Left ventricle myocardium superior (tissue), 1 donor: ENCODE data around the gene CELF5. TPM values are rescaled to one million over a fixed set of nuclear protein-coding genes. Genes with fewer than 3 reads are reported as not detected.
"Not testable (repeated sequence)": the region's sequence is repeated elsewhere in the genome, so short reads cannot be mapped to it uniquely, and the experiment has no call there.

Experiments used
- ATAC-seq: fragments of 200-7000 bp; cut with Tn5 transposase; one replicate; pipeline ENCODE4 v1.9.1; 2020; ENCODE audit warnings: mild to moderate bottlenecking, moderate library complexity
- DNase-seq: peaks from one replicate; pipeline ENCODE4 v3.0.0-alpha.2; 2020
- intact Hi-C: fragments of 100-400 bp; cut with micrococcal nuclease; formaldehyde crosslinking; loops from one replicate; pipeline ENCODE4 v1.11.0; 2022
- total RNA-seq: library from RNA; stranded (reverse); fragmentation: NEBNext Ultra II Directional; extraction: Animal tissue kit (Norgen Biotek cat#: 25700); gene quantifications from one replicate; pipeline ENCODE4 v1.2.1, GENCODE V29; 2021
- donor health status: DM: no; HTN: yes; CAD: no; lungs with severe emphysema.

Gene CELF5
- total RNA-seq, 1 donor from 2014 or later = not detected

DNA sequence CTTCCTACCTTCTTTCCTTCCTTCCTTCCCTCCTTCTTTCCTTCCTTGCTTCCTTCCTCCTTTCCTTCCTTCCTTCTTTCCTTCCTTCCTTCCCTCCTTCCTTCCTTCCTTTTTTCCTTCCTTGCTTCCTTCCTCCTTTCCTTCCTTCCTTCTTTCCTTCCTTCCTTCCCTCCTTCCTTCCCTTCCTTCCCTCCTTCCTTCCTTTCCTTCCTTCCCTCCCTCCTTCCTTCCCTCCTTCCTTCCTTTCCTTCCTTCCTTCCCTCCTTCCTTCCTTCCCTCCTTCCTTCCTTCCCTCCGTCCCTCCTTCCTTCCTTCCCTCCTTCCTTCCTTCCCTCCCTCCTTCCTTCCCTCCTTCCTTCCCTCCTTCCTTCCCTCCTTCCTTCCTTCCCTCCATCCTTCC lies 107.8 kb downstream of the CELF5 start:
- intact Hi-C loops, DNase-seq, ATAC-seq: not testable (repeated sequence)

DNA sequence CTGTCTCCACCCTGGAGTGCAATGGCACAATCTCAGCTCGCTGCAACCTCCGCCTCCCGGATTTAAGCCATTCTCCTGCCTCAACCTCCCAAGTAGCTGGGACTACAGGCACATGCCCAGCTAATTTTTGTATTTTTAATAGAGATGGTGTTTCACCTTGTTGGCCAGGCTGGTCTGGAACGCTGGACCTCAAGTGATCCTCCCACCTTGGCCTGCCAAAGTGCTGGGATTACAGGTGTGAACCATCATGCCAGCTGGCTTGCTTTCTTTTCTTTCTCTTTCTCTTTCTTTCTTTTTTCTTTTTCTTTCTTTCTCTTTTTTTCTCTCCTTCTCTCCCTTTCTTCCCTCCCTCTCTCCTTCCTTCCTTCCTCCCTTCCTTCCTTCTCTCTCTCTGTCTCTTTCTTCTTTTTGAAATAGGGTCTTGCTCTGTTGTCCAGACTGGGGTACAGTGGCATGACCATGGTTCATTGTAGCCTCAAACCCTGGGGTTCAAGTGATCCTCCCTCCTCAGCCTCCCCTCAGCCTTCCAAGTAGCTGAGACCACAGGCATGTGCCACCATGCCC lies 108.6 kb downstream of the CELF5 start:
- intact Hi-C loops = no loop called here
- ATAC-seq (no peak), DNase-seq (no peak)

DNA sequence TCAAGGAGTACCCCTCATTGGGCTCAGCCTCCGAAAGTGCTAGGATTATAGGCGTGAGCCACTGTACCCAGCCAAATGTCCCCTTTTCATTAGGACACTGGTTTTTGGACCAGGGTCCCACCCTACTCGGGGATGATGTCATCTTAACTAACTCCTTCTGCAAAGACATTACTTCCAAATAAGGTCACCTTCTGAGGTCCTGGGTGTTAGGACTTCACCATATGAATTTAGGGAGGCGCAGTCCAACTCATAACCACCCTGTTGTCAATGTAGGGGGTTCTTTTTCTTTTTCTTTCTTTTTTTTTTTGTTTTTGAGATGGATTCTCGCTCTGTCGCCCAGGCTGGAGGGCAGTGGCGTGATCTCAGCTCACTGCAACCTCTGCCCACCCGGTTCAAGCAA lies 109.2 kb downstream of the CELF5 start:
- no peak for DNase-seq
- ATAC-seq = no peak
- intact Hi-C loops = no loop called here

DNA sequence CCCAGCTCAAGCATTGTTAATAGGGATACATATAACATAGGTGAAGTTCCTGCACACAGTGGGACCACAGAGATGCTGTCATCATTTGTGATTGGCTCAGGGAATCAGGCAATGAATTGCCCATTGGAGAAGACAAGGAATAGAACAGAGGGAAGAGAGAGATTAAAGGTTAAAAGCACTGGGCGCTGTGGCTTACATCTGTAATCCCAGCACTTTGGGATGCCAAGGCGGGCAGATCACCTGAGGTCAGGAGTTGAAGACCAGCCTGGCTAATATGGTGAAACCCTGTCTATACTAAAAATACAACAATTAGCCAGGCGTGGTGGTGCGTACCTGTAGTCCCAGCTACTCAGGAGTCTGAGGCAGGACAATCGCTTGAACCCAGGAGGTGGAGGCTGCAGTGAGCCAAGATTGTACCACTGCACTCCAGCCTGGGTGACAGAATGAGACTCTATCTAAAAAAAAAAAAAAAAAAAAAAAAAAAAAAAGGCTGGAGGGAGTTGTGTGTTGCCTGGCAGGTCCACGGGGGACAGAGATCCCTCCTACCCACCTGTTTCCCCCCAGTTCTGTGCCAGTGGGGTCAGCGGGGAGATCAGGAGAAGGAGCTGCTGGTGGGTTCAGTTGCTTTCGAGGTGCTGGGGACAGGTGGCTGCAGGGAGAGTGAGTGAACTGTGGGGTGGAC lies 110.4 kb downstream of the CELF5 start:
- ATAC-seq, intact Hi-C loops, DNase-seq: not testable (repeated sequence)

DNA sequence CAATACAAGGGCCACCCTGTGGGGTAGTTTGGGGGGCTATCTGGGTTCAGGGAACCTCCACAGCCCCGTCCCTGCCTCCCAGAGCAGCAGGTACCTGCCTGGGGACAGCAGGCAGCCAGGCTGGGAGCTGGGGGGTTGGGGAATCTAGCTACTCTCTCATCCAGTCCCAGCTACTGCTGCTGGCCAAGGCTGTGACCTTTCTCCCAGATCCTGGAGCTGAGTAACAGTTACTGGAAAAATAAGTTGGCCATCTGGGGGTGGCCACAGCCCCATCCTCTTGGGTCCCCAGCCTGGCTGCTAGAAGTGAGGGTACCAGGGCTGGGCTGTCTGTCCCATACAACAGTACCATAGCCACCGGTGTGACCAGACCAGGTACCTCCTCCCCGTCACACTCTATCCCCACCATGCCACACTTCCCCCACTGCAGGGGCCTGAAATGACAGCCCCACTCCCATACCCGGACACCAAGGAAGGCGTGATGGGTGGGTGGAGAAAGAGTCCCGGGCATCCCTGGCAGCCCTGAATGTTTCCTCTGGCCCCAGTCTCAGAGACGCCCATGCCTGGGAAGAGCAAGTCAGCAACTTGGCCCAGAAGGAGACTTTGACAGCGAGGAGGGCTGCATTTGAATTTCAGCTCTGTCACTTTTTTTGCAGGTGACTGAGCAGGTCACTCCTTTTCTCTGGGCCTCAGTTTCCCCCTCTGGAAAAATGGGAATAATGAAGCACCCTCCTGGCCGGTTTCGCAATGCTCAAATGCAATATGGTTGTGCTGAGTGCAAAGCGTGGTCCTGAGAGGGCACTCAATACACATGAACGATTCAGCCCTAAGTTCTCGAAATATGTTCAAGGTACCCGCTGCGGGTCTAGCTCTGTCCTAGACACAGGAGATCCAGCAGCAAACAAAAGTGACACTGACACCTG lies 111.2 kb downstream of the CELF5 start:
- DNase-seq = peak; percentile 78
- intact Hi-C loops = no loop called here
- peak; percentile 67 for ATAC-seq

DNA sequence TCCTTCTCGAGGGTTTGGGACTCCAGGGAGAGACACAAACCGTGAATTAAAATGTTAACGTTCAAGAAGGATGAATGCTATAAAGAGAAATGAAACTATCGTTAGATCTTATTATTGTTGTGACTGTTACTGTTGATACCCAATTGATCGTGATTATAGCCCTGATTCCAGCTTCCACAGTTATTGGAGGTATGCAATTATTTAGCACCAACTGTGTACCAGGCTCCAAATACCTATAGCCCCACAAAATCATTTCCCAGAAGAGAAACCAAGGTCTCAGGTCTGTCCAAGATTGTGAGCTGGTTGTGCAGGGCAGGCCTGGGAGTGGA lies 111.9 kb downstream of the CELF5 start:
- DNase-seq (no peak), ATAC-seq (no peak)
- intact Hi-C loops = no loop called here

DNA sequence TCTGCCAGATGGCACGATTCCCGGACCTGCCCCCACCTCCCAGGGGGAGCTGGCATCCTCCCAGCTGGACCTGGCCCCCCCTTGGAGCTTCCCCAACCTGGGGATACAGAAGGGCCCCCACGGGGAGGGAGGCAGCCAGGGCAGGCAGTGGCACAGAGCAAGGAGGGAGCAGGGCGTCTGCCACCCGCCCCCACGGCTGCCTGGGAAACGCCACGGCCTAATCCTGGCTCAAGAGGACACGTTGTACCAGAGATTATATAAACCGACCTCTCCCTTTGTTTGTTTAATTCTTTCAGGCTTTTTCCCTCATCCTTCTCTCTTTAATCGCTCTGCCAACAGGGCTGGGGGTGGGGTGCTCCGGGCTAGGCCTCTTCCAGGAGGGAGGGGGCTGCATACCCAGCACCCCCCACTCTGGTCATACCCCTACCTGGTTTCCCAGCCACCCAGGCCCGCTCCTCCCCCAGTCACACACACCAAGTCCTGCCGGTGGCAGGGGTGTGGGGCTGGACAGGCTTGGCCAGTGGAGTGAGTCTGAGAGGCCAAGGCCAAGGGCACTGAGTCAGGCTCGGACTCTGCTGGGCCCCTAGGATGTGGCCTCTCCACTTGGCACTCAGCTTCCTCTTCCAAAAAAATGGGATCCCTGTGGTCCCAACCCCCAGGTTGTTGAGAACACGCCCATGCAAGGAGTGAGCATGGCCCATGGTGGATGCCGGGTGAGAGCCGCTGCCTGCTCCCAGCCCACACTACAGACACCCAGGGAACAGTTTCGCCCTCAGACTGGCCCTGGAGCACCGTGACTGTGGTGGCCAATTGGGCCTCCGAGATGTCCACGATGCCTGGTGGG lies 112.4 kb downstream of the CELF5 start:
- intact Hi-C loops = no loop called here
- DNase-seq (peak; percentile 94), ATAC-seq (peak; percentile 93)

DNA sequence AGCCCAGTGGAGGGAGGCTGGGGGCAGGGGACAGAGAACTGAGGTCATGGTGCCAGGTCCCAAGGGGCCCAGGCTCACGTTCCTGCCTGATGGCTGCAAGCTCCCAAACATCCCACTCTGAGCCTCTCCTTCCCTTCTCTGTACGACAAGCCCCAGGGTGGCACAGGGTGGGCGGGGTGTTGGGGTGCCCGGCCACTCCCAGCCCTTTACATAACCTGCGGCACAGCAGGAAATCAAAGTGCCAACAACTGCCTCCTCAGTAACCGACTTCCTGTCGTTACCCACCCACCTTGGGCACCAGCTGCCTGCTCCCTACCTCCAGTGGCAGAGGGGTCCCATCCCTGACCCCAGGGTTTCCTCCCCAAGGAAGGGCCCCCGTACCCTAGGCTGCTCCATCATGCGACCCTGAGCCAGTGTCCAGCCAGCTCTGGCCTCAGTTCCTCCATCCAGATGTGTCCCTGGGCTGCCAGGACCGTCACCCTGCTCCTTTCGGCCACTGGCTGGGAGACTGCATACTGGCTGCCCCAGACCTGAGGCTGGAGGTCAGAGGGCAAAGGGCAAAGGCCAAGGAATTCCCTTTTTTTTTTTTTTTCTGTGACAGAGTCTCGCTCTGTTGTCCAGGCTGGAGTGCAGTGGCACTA lies 114.2 kb downstream of the CELF5 start:
- DNase-seq (peak; percentile 55), ATAC-seq (no peak)
- intact Hi-C loops = no loop called here

DNA sequence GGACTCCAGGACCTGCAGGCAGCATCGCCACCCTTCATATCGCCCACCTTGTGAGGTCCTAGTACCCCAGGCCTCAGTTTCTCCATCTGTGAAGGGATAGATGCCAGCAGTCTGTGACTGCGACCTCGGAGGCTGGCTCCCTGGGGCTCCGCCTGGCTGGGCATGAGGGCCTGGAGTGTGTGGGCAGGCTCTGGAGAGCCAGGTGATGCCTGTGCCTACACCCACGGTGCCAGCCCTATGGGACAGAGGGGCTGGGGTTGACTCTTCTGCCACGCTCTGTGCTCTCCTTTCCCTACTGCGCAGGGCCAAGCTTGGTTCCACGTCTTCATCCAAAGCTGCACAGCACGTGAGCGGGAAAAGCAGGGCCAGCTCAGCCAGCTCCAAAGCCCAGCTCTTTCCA lies 115.9 kb downstream of the CELF5 start:
- DNase-seq = no peak
- intact Hi-C loops = no loop called here

DNA sequence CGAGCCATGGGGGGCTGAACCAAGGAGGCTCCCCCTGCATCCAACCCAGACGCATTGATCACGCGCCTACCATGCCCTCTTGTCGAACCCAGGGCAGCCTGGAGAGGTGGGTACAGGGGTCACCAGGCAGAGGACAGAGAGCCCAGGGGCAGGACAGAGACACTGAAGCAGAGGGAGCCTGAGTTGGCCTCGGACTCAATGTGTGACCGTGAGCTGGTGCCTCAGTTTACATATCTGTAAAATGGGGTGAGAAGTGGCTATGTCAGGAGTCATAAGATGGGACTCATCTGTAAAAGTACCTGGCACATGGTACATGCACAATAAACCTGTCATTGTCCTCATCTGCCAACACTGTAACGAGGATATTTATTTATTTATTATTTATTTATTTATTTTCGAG lies 117.8 kb downstream of the CELF5 start:
- intact Hi-C loops = no loop called here
- DNase-seq = no peak
- no peak for ATAC-seq

More for the DNA sequence above, 115.9 kb downstream of the CELF5 start:
- ATAC-seq = no peak

DNA sequence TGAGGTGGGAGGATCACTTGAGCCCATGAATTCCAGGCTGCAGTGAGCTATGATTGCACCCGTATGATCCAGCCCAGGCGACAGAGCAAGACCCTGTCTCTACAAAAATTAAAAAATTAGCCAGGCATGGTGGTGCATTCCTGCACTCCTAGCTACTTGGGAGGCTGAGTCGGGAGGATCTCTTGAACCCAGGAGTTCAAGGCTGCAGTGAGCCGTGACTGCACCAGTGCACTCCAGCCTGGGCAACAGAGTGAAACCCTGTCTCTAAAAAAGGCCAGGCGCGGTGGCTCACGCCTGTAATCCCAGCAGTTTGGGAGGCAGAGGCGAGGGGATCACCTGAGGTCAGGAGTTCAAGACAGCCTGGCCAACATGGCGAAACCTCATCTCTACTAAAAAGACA lies 118.5 kb downstream of the CELF5 start:
- intact Hi-C loops, ATAC-seq, DNase-seq: not testable (repeated sequence)

DNA sequence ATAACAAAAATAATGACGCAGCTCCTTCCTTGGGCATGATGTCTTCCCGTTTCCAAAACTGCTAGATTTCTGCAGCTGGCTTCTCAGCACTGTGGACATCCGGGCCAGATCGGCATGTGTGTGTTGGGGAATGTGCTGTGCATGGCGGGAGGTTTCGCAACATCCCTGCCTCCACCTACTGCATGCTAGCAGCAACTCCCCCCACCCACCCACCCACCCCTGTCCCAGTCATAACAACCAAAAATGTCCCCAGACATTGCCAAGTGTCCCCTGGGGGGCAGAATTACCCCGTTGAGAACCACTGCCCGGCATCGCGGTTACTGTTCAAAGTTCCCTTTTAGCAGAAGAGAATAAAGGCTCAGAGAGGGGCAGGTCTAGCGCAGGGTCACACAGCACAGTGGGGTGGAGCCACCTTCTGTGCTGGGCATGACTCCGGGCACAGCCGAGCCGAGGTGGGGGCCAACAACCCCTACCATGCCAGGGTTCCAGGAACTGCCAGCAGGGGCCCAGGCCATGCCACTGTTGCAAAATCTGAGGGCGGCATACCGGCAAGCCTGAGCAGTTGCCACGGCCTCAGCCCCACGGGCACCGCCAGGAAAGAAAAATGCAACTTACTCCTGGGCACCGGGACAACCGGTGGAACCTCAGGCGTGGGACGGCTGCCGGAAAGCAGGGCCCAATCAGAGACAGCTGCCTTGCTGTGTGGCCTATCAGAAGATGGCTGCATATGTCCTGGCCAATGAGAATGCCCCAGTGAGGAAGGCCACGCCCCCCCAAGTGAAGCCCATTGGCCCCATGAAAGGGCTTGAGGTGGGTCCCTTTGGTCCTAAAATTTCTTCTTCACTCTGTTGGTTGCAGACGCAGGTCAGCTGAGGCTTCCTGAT lies 119.4 kb downstream of the CELF5 start:
- intact Hi-C loops = no loop called here
- ATAC-seq = peak; percentile 82

DNA sequence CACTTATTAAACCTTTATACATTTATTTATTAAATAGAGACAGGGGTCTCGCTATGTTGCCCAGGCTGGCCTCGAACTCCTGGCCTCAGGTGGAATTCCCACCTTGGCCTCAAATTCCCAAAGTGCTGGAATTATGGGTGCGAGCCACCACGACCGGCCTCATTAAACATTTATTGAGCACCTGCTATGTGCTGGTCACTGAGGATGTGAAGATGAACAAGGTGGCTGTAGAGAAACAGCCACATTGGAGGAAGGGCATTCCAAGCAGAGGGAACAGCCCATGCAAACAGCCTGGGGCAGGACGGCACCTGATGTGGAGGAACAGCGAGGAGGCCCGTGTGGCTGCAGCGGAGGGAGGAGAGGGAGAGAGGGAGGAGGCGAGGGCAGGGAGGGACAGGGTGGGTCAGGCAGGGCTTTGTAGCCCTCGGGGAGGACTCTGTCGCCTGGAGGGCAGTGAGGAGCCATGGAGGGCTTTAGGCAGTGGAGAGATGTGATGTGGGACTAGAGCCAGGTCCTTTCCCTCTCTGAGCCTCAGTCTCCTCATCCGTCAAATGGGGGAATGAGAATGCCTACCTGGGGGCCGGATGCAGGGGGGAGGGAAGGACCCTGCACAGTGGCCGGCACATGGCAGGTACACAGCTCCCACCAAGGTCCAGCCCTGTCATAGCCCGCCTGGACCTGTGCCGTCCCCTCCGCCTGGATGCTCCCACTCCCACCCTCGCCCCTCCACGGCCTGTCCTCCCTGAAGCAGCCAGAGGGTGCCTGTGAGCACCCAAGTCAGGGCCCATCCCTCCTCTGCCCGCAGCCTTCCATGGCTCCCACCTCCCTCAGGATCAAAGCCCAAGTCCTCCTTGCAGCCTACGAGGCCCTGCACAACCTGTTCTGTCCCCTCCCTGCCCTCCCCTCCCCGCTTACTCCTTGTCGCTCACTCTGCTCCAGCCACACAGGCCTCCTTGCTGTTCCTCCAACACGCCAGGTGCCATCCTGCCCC lies 120.4 kb downstream of the CELF5 start:
- DNase-seq (no peak), ATAC-seq (no peak)
- intact Hi-C loops = no loop called here

More for the DNA sequence above, 119.4 kb downstream of the CELF5 start:
- peak; percentile 89 for DNase-seq

DNA sequence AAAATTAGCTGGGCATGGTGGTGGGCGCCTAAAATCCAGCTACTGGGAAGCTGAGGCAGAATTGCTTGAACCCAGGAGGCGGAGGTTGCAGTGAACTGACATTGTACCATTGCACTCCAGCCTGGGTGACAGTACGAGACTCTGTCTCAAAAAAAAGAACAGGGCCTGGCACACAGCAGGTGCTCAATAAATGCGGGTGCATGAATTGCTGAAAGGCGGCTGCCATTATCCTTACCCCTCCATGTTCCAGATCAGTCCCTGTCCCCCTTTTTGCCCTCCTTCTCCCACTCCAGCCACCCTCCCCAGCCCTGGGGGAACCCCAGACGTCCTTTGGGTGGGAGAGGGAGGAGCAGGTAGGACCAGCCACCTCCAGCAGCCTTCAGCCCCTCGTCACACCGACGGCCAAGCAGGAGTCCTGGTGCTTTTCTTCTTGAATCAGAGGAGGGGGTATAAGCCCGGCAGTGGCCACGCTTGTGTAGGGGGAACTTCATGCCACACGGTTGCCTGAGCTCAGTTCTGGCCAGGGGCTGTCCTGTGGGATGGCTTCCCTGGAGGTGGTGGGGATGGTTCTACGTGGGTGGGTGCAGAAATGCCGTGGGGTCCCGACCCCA lies 121.5 kb downstream of the CELF5 start:
- intact Hi-C loops = no loop called here
- no peak for DNase-seq

More for the DNA sequence above, 121.5 kb downstream of the CELF5 start:
- no peak for ATAC-seq
